Measurements from ENCODE around the gene PRRT1.

DNA sequence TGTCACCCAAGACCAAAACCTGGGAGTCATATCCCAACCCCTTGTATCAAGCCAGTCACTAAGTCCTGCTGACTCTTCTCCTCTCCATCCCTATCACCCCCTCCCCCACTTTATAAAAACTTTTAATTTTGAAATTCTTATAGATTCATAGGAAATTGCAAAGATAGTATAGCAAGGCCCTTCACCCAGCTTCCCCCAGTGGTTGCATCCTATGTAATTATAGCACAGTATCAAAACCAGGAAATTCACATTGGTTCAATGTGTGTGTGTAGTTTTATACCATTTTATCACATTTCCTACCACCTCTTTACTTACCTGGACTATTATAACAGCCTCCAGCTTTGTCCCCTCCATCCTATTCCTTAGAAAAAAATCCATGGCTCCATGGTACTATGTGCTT is 6.3 kb upstream of the PRRT1 start:
- TF ChIP-seq POLR2AphosphoS5 (IDR thresholded peaks at IDR 0.05; ENCODE audit: low read depth, low read length) (no peak), TAF1 (IDR thresholded peaks at IDR 0.05; ENCODE audit: borderline replicate concordance, low read depth, low read length) (no peak)

All from GM12892 (cell line).